ENCODE measurements around the gene FAM241A.

The FAM241A gene

DNA sequence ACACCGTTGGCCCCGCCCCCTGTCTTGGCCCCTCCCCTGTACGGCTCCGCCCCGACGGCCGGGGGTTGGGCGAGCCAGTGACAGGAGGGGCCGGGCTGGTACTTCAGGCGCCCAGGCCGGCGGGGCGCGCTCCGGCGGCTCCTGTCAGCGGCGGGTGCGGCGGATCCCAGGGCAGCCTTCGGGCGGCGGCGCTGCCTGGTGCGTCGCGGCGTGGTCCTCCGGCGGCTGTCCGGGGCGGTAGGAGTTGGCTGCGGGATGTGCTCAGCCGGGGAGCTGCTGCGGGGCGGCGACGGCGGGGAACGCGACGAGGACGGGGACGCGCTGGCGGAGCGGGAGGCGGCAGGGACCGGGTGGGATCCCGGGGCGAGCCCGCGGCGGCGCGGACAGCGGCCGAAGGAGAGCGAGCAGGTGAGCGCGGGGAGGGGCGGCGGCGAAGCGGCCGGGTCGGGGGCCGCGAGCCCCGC lies at the start of gene FAM241A:
Gene FAM241A, plus strand, starts transcription at position 129 of the 464 bp plus-strand sequence. Its CDS starts 127 bp downstream, at position 256.
- peak within 1 kb of the TSS; percentile 79 for H3K4me2 ChIP-seq (ENCODE audit: low read depth, low read length, poor library complexity, severe bottlenecking)
- no peaks in the 10 kb centered on the region for H3K9me2 ChIP-seq (replicated peaks; ENCODE audit: insufficient read depth, low read length)
- no peaks in the 10 kb centered on the region for H3F3A ChIP-seq (ENCODE audit: insufficient read depth)
- H4K20me1 ChIP-seq (ENCODE audit: low read depth, low read length) = no peaks in the 10 kb centered on the region
- H3K27me3 ChIP-seq (ENCODE audit: low read length) = no peaks in the 10 kb centered on the region
- peak within 1 kb of the TSS; percentile 55 for H3K4me3 ChIP-seq (ENCODE audit: insufficient read depth, low read length, poor library complexity, severe bottlenecking)
- H3K9me3 ChIP-seq (ENCODE audit: insufficient read depth, low read length) = no peaks in the 10 kb centered on the region
- H3K9ac ChIP-seq (ENCODE audit: low read length) = peak within 1 kb of the TSS; percentile 43
- TF ChIP-seq, protein P1, sequence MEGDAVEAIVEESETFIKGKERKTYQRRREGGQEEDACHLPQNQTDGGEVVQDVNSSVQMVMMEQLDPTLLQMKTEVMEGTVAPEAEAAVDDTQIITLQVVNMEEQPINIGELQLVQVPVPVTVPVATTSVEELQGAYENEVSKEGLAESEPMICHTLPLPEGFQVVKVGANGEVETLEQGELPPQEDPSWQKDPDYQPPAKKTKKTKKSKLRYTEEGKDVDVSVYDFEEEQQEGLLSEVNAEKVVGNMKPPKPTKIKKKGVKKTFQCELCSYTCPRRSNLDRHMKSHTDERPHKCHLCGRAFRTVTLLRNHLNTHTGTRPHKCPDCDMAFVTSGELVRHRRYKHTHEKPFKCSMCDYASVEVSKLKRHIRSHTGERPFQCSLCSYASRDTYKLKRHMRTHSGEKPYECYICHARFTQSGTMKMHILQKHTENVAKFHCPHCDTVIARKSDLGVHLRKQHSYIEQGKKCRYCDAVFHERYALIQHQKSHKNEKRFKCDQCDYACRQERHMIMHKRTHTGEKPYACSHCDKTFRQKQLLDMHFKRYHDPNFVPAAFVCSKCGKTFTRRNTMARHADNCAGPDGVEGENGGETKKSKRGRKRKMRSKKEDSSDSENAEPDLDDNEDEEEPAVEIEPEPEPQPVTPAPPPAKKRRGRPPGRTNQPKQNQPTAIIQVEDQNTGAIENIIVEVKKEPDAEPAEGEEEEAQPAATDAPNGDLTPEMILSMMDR (IDR thresholded peaks at IDR 0.05; ENCODE audit: insufficient read depth, low read length, poor library complexity, severe bottlenecking) = no peak
- TF ChIP-seq EZH2phosphoT487 (conservative IDR thresholded peaks at IDR 0.05; ENCODE audit: low read length) = no peak
- H3K79me2 ChIP-seq (ENCODE audit: insufficient read depth, low read length) = no peaks in the 10 kb centered on the region
- no peaks in the 10 kb centered on the region for H3K36me3 ChIP-seq (ENCODE audit: low read length)
- H3K27ac ChIP-seq (ENCODE audit: low read depth, low read length) = no peak within 1 kb of the TSS
- H2AFZ ChIP-seq (ENCODE audit: low read depth, low read length, severe bottlenecking) = peak within 1 kb of the TSS; percentile 88

DNA sequence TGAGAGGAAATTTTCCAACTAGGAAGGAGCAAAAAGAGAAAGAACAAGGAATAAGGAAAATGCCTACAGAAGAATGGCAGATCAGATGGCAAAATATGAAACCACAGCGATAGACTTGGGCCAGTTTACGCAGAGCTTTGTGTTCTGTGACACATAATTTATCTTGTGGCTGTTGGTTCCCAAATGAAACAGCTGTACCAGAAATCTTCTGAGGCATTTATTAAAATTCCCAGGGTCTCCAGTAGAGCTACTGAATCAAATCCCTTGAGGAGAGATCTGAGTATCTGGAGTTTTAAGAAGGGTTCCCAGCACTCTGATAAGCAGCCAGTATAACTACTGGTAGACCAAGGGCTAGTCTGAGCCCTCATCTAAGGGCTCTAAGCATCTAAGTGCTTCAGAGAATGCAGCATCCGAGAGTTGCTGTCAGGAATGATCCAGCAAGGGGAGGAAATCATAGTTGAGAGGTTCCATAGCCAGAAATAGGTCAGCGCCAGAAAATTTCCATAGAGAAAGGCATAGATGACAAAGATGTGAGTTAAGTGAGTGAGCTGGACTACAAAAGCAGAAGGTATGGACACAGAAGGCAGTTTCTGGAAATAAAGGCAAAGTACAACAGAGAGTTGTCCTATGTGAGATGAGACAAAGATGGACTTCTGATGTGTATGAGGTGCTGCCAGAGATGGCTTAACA lies 46.3 kb upstream of the FAM241A start:
- Histone ChIP-seq H3K4me3 (ENCODE audit: insufficient read depth, low read length, poor library complexity, severe bottlenecking) (no peak overlapping the region), H3K27me3 (ENCODE audit: low read length) (no peaks in the 10 kb centered on the region), H3K36me3 (ENCODE audit: low read length) (no peaks in the 10 kb centered on the region), H3K9me3 (ENCODE audit: insufficient read depth, low read length) (no peaks in the 10 kb centered on the region), H3K4me2 (ENCODE audit: low read depth, low read length, poor library complexity, severe bottlenecking) (no peak overlapping the region), H3K79me2 (ENCODE audit: insufficient read depth, low read length) (no peaks in the 10 kb centered on the region), H3F3A (ENCODE audit: insufficient read depth) (no peaks in the 10 kb centered on the region), H3K9me2 (replicated peaks; ENCODE audit: insufficient read depth, low read length) (no peaks in the 10 kb centered on the region), H2AFZ (ENCODE audit: low read depth, low read length, severe bottlenecking) (no peak overlapping the region), H4K20me1 (ENCODE audit: low read depth, low read length) (no peaks in the 10 kb centered on the region), H3K9ac (ENCODE audit: low read length) (no peak overlapping the region), H3K27ac (ENCODE audit: low read depth, low read length) (no peak overlapping the region)
- TF ChIP-seq EZH2phosphoT487 (conservative IDR thresholded peaks at IDR 0.05; ENCODE audit: low read length) = no peak
- TF ChIP-seq, protein P1 (IDR thresholded peaks at IDR 0.05; ENCODE audit: insufficient read depth, low read length, poor library complexity, severe bottlenecking) = no peak

DNA sequence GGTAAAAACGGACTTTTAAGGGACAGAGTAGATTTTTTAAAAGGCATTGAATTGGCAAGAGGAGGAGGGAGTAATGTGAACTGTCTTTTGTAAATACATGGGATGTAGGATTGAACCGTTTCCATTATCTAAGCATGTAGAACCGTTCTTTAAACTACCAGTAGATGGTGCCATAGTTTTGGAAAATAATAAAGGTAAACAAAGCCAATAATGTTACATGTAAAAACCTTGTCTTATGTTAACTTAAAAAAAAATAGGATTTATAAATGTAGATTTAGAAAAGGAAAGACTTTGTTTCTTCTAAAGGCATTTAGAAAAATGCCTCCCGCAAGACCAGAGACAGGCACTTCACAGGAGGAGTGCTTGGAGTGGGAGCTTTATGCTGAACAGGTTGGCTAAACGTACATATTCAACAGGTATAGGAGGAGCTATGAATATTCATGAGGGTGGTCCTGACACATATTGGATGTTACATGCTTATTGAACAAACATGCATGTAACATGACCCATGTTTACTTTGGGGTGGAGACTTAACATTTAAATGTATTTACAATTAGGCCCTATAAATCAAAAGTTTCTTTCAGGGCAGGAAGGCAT lies 45.5 kb upstream of the FAM241A start:
- no peak overlapping the region for H2AFZ ChIP-seq (ENCODE audit: low read depth, low read length, severe bottlenecking)
- no peaks in the 10 kb centered on the region for H3K9me2 ChIP-seq (replicated peaks; ENCODE audit: insufficient read depth, low read length)
- no peak overlapping the region for H3K4me2 ChIP-seq (ENCODE audit: low read depth, low read length, poor library complexity, severe bottlenecking)
- H3K4me3 ChIP-seq (ENCODE audit: insufficient read depth, low read length, poor library complexity, severe bottlenecking) = no peak overlapping the region
- no peaks in the 10 kb centered on the region for H3K9me3 ChIP-seq (ENCODE audit: insufficient read depth, low read length)
- H3K36me3 ChIP-seq (ENCODE audit: low read length) = no peaks in the 10 kb centered on the region
- H3K79me2 ChIP-seq (ENCODE audit: insufficient read depth, low read length) = no peaks in the 10 kb centered on the region
- no peak overlapping the region for H3K27ac ChIP-seq (ENCODE audit: low read depth, low read length)
- TF ChIP-seq, protein P1 (IDR thresholded peaks at IDR 0.05; ENCODE audit: insufficient read depth, low read length, poor library complexity, severe bottlenecking) = no peak
- no peak for TF ChIP-seq EZH2phosphoT487 (conservative IDR thresholded peaks at IDR 0.05; ENCODE audit: low read length)
- H3K9ac ChIP-seq (ENCODE audit: low read length) = no peak overlapping the region
- H3F3A ChIP-seq (ENCODE audit: insufficient read depth) = no peaks in the 10 kb centered on the region
- H4K20me1 ChIP-seq (ENCODE audit: low read depth, low read length) = no peaks in the 10 kb centered on the region
- H3K27me3 ChIP-seq (ENCODE audit: low read length) = no peaks in the 10 kb centered on the region
